Measurements from ENCODE around the gene GRK5.

Gene GRK5

GRCh38 chr10:119441921-119442757 lies 234.8 kb downstream of the GRK5 start:
- Histone ChIP-seq H3K9ac (ENCODE audit: low read depth, low read length) (no peak overlapping the region), H3K36me3 (ENCODE audit: control insufficient read depth, insufficient read depth, low read length) (no peaks in the 10 kb centered on the region), H3K4me1 (ENCODE audit: control insufficient read depth, insufficient read depth, low read length) (no peaks in the 10 kb centered on the region), H3K27ac (ENCODE audit: low read depth, low read length) (no peak overlapping the region), H3K4me3 (ENCODE audit: low read depth, low read length) (no peak overlapping the region), H3K27me3 (ENCODE audit: control insufficient read depth, insufficient read depth, low read length) (no peaks in the 10 kb centered on the region), H3K9me3 (ENCODE audit: control insufficient read depth, insufficient read depth, low read length) (no peaks in the 10 kb centered on the region)

GRCh38 chr10:119442758-119443060 lies 235.3 kb downstream of the GRK5 start:
- Histone ChIP-seq H3K4me3 (ENCODE audit: low read depth, low read length) (no peak overlapping the region), H3K9me3 (ENCODE audit: control insufficient read depth, insufficient read depth, low read length) (no peaks in the 10 kb centered on the region), H3K4me1 (ENCODE audit: control insufficient read depth, insufficient read depth, low read length) (no peaks in the 10 kb centered on the region), H3K36me3 (ENCODE audit: control insufficient read depth, insufficient read depth, low read length) (no peaks in the 10 kb centered on the region), H3K9ac (ENCODE audit: low read depth, low read length) (no peak overlapping the region), H3K27me3 (ENCODE audit: control insufficient read depth, insufficient read depth, low read length) (no peaks in the 10 kb centered on the region), H3K27ac (ENCODE audit: low read depth, low read length) (no peak overlapping the region)

- H3K27me3 ChIP-seq (ENCODE audit: control insufficient read depth, insufficient read depth, low read length): no peaks in the 10 kb centered on the region
- H3K27ac ChIP-seq (ENCODE audit: low read depth, low read length): no peak overlapping the region
- H3K4me1 ChIP-seq (ENCODE audit: control insufficient read depth, insufficient read depth, low read length): no peaks in the 10 kb centered on the region
- H3K4me3 ChIP-seq (ENCODE audit: low read depth, low read length): no peak overlapping the region
- H3K9me3 ChIP-seq (ENCODE audit: control insufficient read depth, insufficient read depth, low read length): no peaks in the 10 kb centered on the region
- H3K9ac ChIP-seq (ENCODE audit: low read depth, low read length): no peak overlapping the region
- no peaks in the 10 kb centered on the region for H3K36me3 ChIP-seq (ENCODE audit: control insufficient read depth, insufficient read depth, low read length)
These were observed 236.1 kb downstream of the GRK5 start for GRCh38 chr10:119443441-119443840.

GRCh38 chr10:119443970-119444660 lies 236.7 kb downstream of the GRK5 start:
- no peaks in the 10 kb centered on the region for H3K4me1 ChIP-seq (ENCODE audit: control insufficient read depth, insufficient read depth, low read length)
- no peak overlapping the region for H3K9ac ChIP-seq (ENCODE audit: low read depth, low read length)
- no peaks in the 10 kb centered on the region for H3K36me3 ChIP-seq (ENCODE audit: control insufficient read depth, insufficient read depth, low read length)
- no peaks in the 10 kb centered on the region for H3K9me3 ChIP-seq (ENCODE audit: control insufficient read depth, insufficient read depth, low read length)
- H3K4me3 ChIP-seq (ENCODE audit: low read depth, low read length): no peak overlapping the region
- H3K27me3 ChIP-seq (ENCODE audit: control insufficient read depth, insufficient read depth, low read length): no peaks in the 10 kb centered on the region
- H3K27ac ChIP-seq (ENCODE audit: low read depth, low read length): no peak overlapping the region

- no peaks in the 10 kb centered on the region for H3K9me3 ChIP-seq (ENCODE audit: control insufficient read depth, insufficient read depth, low read length)
- no peaks in the 10 kb centered on the region for H3K36me3 ChIP-seq (ENCODE audit: control insufficient read depth, insufficient read depth, low read length)
- H3K27me3 ChIP-seq (ENCODE audit: control insufficient read depth, insufficient read depth, low read length): no peaks in the 10 kb centered on the region
- no peak overlapping the region for H3K27ac ChIP-seq (ENCODE audit: low read depth, low read length)
- H3K4me1 ChIP-seq (ENCODE audit: control insufficient read depth, insufficient read depth, low read length): no peaks in the 10 kb centered on the region
- H3K9ac ChIP-seq (ENCODE audit: low read depth, low read length): no peak overlapping the region
- H3K4me3 ChIP-seq (ENCODE audit: low read depth, low read length): no peak overlapping the region
These were observed 237.5 kb downstream of the GRK5 start for GRCh38 chr10:119444866-119445265.

GRCh38 chr10:119445311-119445934 lies 238.1 kb downstream of the GRK5 start:
- no peaks in the 10 kb centered on the region for H3K4me1 ChIP-seq (ENCODE audit: control insufficient read depth, insufficient read depth, low read length)
- no peak overlapping the region for H3K4me3 ChIP-seq (ENCODE audit: low read depth, low read length)
- H3K27me3 ChIP-seq (ENCODE audit: control insufficient read depth, insufficient read depth, low read length): no peaks in the 10 kb centered on the region
- H3K36me3 ChIP-seq (ENCODE audit: control insufficient read depth, insufficient read depth, low read length): no peaks in the 10 kb centered on the region
- no peaks in the 10 kb centered on the region for H3K9me3 ChIP-seq (ENCODE audit: control insufficient read depth, insufficient read depth, low read length)
- no peak overlapping the region for H3K27ac ChIP-seq (ENCODE audit: low read depth, low read length)
- no peak overlapping the region for H3K9ac ChIP-seq (ENCODE audit: low read depth, low read length)

GRCh38 chr10:119445935-119446317 lies 238.6 kb downstream of the GRK5 start:
- no peaks in the 10 kb centered on the region for H3K27me3 ChIP-seq (ENCODE audit: control insufficient read depth, insufficient read depth, low read length)

GRCh38 chr10:119446441-119447277 lies 239.3 kb downstream of the GRK5 start:
- no peaks in the 10 kb centered on the region for H3K4me1 ChIP-seq (ENCODE audit: control insufficient read depth, insufficient read depth, low read length)
- no peaks in the 10 kb centered on the region for H3K9me3 ChIP-seq (ENCODE audit: control insufficient read depth, insufficient read depth, low read length)
- H3K27ac ChIP-seq (ENCODE audit: low read depth, low read length): no peak overlapping the region
- H3K4me3 ChIP-seq (ENCODE audit: low read depth, low read length): no peak overlapping the region
- H3K36me3 ChIP-seq (ENCODE audit: control insufficient read depth, insufficient read depth, low read length): no peaks in the 10 kb centered on the region
- H3K27me3 ChIP-seq (ENCODE audit: control insufficient read depth, insufficient read depth, low read length): no peaks in the 10 kb centered on the region
- no peak overlapping the region for H3K9ac ChIP-seq (ENCODE audit: low read depth, low read length)

More at GRCh38 chr10:119445935-119446317, 238.6 kb downstream of the GRK5 start:
- H3K27ac ChIP-seq (ENCODE audit: low read depth, low read length): no peak overlapping the region
- H3K4me3 ChIP-seq (ENCODE audit: low read depth, low read length): no peak overlapping the region
- H3K9me3 ChIP-seq (ENCODE audit: control insufficient read depth, insufficient read depth, low read length): no peaks in the 10 kb centered on the region
- H3K4me1 ChIP-seq (ENCODE audit: control insufficient read depth, insufficient read depth, low read length): no peaks in the 10 kb centered on the region
- H3K9ac ChIP-seq (ENCODE audit: low read depth, low read length): no peak overlapping the region
- no peaks in the 10 kb centered on the region for H3K36me3 ChIP-seq (ENCODE audit: control insufficient read depth, insufficient read depth, low read length)

GRCh38 chr10:119447421-119447820 lies 240.1 kb downstream of the GRK5 start:
- Histone ChIP-seq H3K27ac (ENCODE audit: low read depth, low read length) (no peak overlapping the region), H3K27me3 (ENCODE audit: control insufficient read depth, insufficient read depth, low read length) (no peaks in the 10 kb centered on the region), H3K9me3 (ENCODE audit: control insufficient read depth, insufficient read depth, low read length) (no peaks in the 10 kb centered on the region), H3K4me1 (ENCODE audit: control insufficient read depth, insufficient read depth, low read length) (no peaks in the 10 kb centered on the region), H3K4me3 (ENCODE audit: low read depth, low read length) (no peak overlapping the region), H3K36me3 (ENCODE audit: control insufficient read depth, insufficient read depth, low read length) (no peaks in the 10 kb centered on the region), H3K9ac (ENCODE audit: low read depth, low read length) (no peak overlapping the region)

GRCh38 chr10:119447823-119448546 lies 240.6 kb downstream of the GRK5 start:
- Histone ChIP-seq H3K9me3 (ENCODE audit: control insufficient read depth, insufficient read depth, low read length) (no peaks in the 10 kb centered on the region), H3K9ac (ENCODE audit: low read depth, low read length) (no peak overlapping the region), H3K27ac (ENCODE audit: low read depth, low read length) (no peak overlapping the region), H3K4me1 (ENCODE audit: control insufficient read depth, insufficient read depth, low read length) (no peaks in the 10 kb centered on the region), H3K4me3 (ENCODE audit: low read depth, low read length) (no peak overlapping the region), H3K36me3 (ENCODE audit: control insufficient read depth, insufficient read depth, low read length) (no peaks in the 10 kb centered on the region), H3K27me3 (ENCODE audit: control insufficient read depth, insufficient read depth, low read length) (no peaks in the 10 kb centered on the region)
